ENCODE data around the gene MED13. TPM values are rescaled to one million over a fixed set of nuclear protein-coding genes. Genes with fewer than 3 reads are reported as not detected.

MED13 gene
- total RNA-seq, 2 experiments from 2014 or later = 36.2 to 36.4 TPM

- H3K27me3 Mint-ChIP-seq = no peaks in the 10 kb centered on the region
- peaks cover 23% of the 10 kb centered on the region for H3K36me3 Mint-ChIP-seq (ENCODE audit: low read depth)
- intact Hi-C loops (cut with micrococcal nuclease) = no loop called here
- H3K27ac Mint-ChIP-seq = peak overlapping the region; percentile 94
- ChIA-PET CTCF (interaction anchor here (0.6 to 2.3 kb wide), 2 partner anchors 11 to 45 kb away, joined by 3 to 8 read pairs; no protein-coding TSS in a partner anchor), POLR2A (interaction anchor here (0.7 to 1.0 kb wide), 3 partner anchors 10 to 18 kb away, joined by 3 to 4 read pairs (median 3); no protein-coding TSS in a partner anchor)
- ATAC-seq = peak; percentile 18
- H3K4me3 Mint-ChIP-seq = peak overlapping the region; percentile 94
- no peak for TF ChIP-seq CTCF (IDR thresholded peaks at IDR 0.05)
- no peaks in the 10 kb centered on the region for H3K9me3 Mint-ChIP-seq
- H3K4me1 Mint-ChIP-seq (ENCODE audit: low read depth) = peaks cover 27% of the 10 kb centered on the region
- no peak for DNase-seq
These were observed 868 bp downstream of the MED13 start for GRCh38 chr17:62064029-62064790.

GRCh38 chr17:62062944-62063343 lies 2.1 kb downstream of the MED13 start:
- CTCF ChIA-PET = interaction anchor here (1.1 to 2.3 kb wide), 2 partner anchors 10 to 16 kb away, joined by 4 to 8 read pairs; no protein-coding TSS in a partner anchor
- POLR2A ChIA-PET = interaction anchor here (1.5 kb wide), 2 partner anchors 11 to 200 kb away, joined by 3 read pairs; partner anchors contain the start of gene BRIP1
- H3K4me1 Mint-ChIP-seq (ENCODE audit: low read depth) = peaks cover 37% of the 10 kb centered on the region
- H3K4me3 Mint-ChIP-seq = peak overlapping the region; percentile 94
- no peaks in the 10 kb centered on the region for H3K9me3 Mint-ChIP-seq
- ATAC-seq (no peak), DNase-seq (no peak)
- H3K36me3 Mint-ChIP-seq (ENCODE audit: low read depth) = peaks cover 24% of the 10 kb centered on the region
- H3K27ac Mint-ChIP-seq = peak overlapping the region; percentile 94
- H3K27me3 Mint-ChIP-seq = no peaks in the 10 kb centered on the region
- TF ChIP-seq CTCF (IDR thresholded peaks at IDR 0.05) = no peak
- intact Hi-C loops (cut with micrococcal nuclease) = no loop called here

- TF ChIP-seq CTCF (IDR thresholded peaks at IDR 0.05) = no peak
- H3K9me3 Mint-ChIP-seq = no peaks in the 10 kb centered on the region
- ATAC-seq (no peak), DNase-seq (no peak)
- H3K4me1 Mint-ChIP-seq (ENCODE audit: low read depth) = peaks cover 43% of the 10 kb centered on the region
- H3K36me3 Mint-ChIP-seq (ENCODE audit: low read depth) = peaks cover 25% of the 10 kb centered on the region
- peak overlapping the region; percentile 63 for H3K27ac Mint-ChIP-seq
- CTCF ChIA-PET = interaction anchor here (1.1 to 3.6 kb wide), 3 partner anchors 9 to 47 kb away, joined by 4 to 18 read pairs (median 8); no protein-coding TSS in a partner anchor
- POLR2A ChIA-PET = interaction anchor here (1.5 kb wide), 2 partner anchors 10 to 199 kb away, joined by 3 read pairs; partner anchors contain the start of gene BRIP1
- peak overlapping the region; percentile 94 for H3K4me3 Mint-ChIP-seq
- H3K27me3 Mint-ChIP-seq = no peaks in the 10 kb centered on the region
- intact Hi-C loops (cut with micrococcal nuclease) = no loop called here
These were observed 2.8 kb downstream of the MED13 start for GRCh38 chr17:62062302-62062701.

GRCh38 chr17:62059414-62059813 lies 5.7 kb downstream of the MED13 start:
- no peak for DNase-seq
- ChIA-PET POLR2A (interaction anchor here (1.3 kb wide), 1 partner anchor 12 kb away, joined by 4 read pairs; no protein-coding TSS in a partner anchor), CTCF (interaction anchor here (1.6 to 3.6 kb wide), 2 partner anchors 10 to 50 kb away, joined by 3 to 18 read pairs; no protein-coding TSS in a partner anchor)
- Mint-ChIP-seq H3K4me1 (ENCODE audit: low read depth) (peaks cover 51% of the 10 kb centered on the region), H3K27me3 (no peaks in the 10 kb centered on the region), H3K4me3 (no peak overlapping the region), H3K27ac (peak overlapping the region; percentile 70), H3K36me3 (ENCODE audit: low read depth) (peaks cover 32% of the 10 kb centered on the region), H3K9me3 (no peaks in the 10 kb centered on the region)
- ATAC-seq = no peak
- no peak for TF ChIP-seq CTCF (IDR thresholded peaks at IDR 0.05)
- intact Hi-C loops (cut with micrococcal nuclease) = no loop called here

- CTCF ChIA-PET = no interaction called here
- Mint-ChIP-seq H3K4me3 (no peak overlapping the region), H3K4me1 (ENCODE audit: low read depth) (peaks cover 53% of the 10 kb centered on the region), H3K27me3 (no peaks in the 10 kb centered on the region), H3K27ac (no peak overlapping the region), H3K9me3 (no peaks in the 10 kb centered on the region), H3K36me3 (ENCODE audit: low read depth) (peaks cover 32% of the 10 kb centered on the region)
- intact Hi-C loops (cut with micrococcal nuclease) = no loop called here
- POLR2A ChIA-PET = no interaction called here
- TF ChIP-seq CTCF (IDR thresholded peaks at IDR 0.05) = no peak
- ATAC-seq (no peak), DNase-seq (no peak)
These were observed 6.5 kb downstream of the MED13 start for GRCh38 chr17:62058611-62059010.
